IMR-90 (cell line): ENCODE data around the gene TRAPPC14. TPM values are rescaled to one million over a fixed set of nuclear protein-coding genes. Genes with fewer than 3 reads are reported as not detected.

Source experiments
- ATAC-seq: fragments of 200-7000 bp; cut with Tn5 transposase; 2 replicates; pipeline ENCODE4 v1.9.1; 2020; ENCODE audit warnings: low read depth, mild to moderate bottlenecking, moderate library complexity
- BruUV-seq: library from RNA; stranded (reverse); fragments of 400-500 nt; replicated peaks from 2 replicates; lab custom pipeline; 2021; lab: Mats Ljungman, UMichigan
- CTCF ChIA-PET: fragments of 300-600 bp; formaldehyde crosslinking; extraction: SDS; loops from one replicate; lab custom pipeline; 2021; ENCODE audit warnings: antibody characterized with exemption; lab: Yijun Ruan, JAX
- POLR2A ChIA-PET: fragments of 300-600 bp; sonication (Branson Sonifier 250); formaldehyde crosslinking; loops from one replicate; lab custom pipeline; 2022; ENCODE audit warnings: antibody characterized with exemption; ENCODE audit not compliant: unreplicated experiment; lab: Charles Lee
- DNase-seq: peaks from one replicate; pipeline ENCODE4 v3.0.0; 2013
- H2AFZ ChIP-seq: replicated peaks from 2 replicates; pipeline ENCODE3; 2013; ENCODE audit warnings: low read length, mild to moderate bottlenecking; ENCODE audit not compliant: poor library complexity
- H2AK5ac ChIP-seq: 2 replicates; pipeline ENCODE4 v1.6.1; 2013; ENCODE audit warnings: low read depth, low read length, inconsistent platforms
- H2AK9ac ChIP-seq: replicated peaks from 2 replicates; pipeline ENCODE3; 2013; ENCODE audit warnings: mild to moderate bottlenecking, low read depth, low read length, moderate library complexity; ENCODE audit not compliant: poor library complexity
- H2BK120ac ChIP-seq: 2 replicates; pipeline ENCODE4 v1.6.1; 2013; ENCODE audit warnings: low read depth, low read length, inconsistent platforms
- H2BK15ac ChIP-seq: 3 replicates; pipeline ENCODE4 v1.6.1; 2013; ENCODE audit warnings: low read depth, low read length, inconsistent platforms
- H2BK20ac ChIP-seq: 2 replicates; pipeline ENCODE4 v1.6.1; 2013; ENCODE audit warnings: low read depth, mild to moderate bottlenecking, inconsistent platforms, low read length, moderate library complexity
- H2BK5ac ChIP-seq: 2 replicates; pipeline ENCODE4 v1.6.1; 2013; ENCODE audit warnings: mild to moderate bottlenecking, low read depth, low read length, inconsistent platforms; ENCODE audit not compliant: poor library complexity, severe bottlenecking
- H3K14ac ChIP-seq: replicated peaks from 2 replicates; pipeline ENCODE4 v1.6.1; 2013; ENCODE audit warnings: low read depth, low read length, inconsistent platforms
- H3K18ac ChIP-seq: 2 replicates; pipeline ENCODE4 v1.6.1; 2013; ENCODE audit warnings: low read depth, low read length, control low read depth
- H3K23ac ChIP-seq: 2 replicates; pipeline ENCODE4 v1.6.1; 2013; ENCODE audit warnings: low read depth, low read length, inconsistent platforms
- H3K27ac ChIP-seq: 2 replicates; pipeline ENCODE4 v1.5.1; 2013; ENCODE audit warnings: mild to moderate bottlenecking, control low read depth, low read length; ENCODE audit not compliant: insufficient read depth
- H3K27me3 ChIP-seq: 2 replicates; pipeline ENCODE4 v1.6.1; 2013; ENCODE audit warnings: low read length; ENCODE audit not compliant: control insufficient read depth, insufficient read depth
- H3K36me3 ChIP-seq: 2 replicates; pipeline ENCODE4 v1.6.1; 2013; ENCODE audit warnings: low read length, mixed read lengths; ENCODE audit not compliant: control insufficient read depth, insufficient read depth
- H3K4ac ChIP-seq: 2 replicates; pipeline ENCODE4 v1.6.1; 2013; ENCODE audit warnings: low read depth, low read length, inconsistent platforms
- H3K4me1 ChIP-seq: 2 replicates; pipeline ENCODE4 v1.6.1; 2013; ENCODE audit warnings: low read length, mixed read lengths; ENCODE audit not compliant: control insufficient read depth, insufficient read depth
- H3K4me2 ChIP-seq: 2 replicates; pipeline ENCODE4 v1.6.1; 2013; ENCODE audit warnings: low read depth, mild to moderate bottlenecking, control low read depth, low read length, moderate library complexity
- H3K4me3 ChIP-seq: 2 replicates; pipeline ENCODE4 v1.5.1; 2013; ENCODE audit warnings: low read depth, mild to moderate bottlenecking, control low read depth, low read length, moderate library complexity; ENCODE audit not compliant: insufficient read depth
- H3K56ac ChIP-seq: 2 replicates; pipeline ENCODE4 v1.6.1; 2013; ENCODE audit warnings: low read length, inconsistent platforms; ENCODE audit not compliant: insufficient read depth; ENCODE audit errors: extremely low read depth
- H3K79me1 ChIP-seq, 2 experiments: 2 replicates each; pipeline ENCODE4 v1.6.1; 2013; ENCODE audit warnings: low read length in 2 of 2, inconsistent platforms in 1 of 2, low read depth in 1 of 2
- H3K9ac ChIP-seq: 2 replicates; pipeline ENCODE4 v1.6.1; 2013; ENCODE audit warnings: low read depth, low read length, control low read depth
- H3K9me1 ChIP-seq: 2 replicates; pipeline ENCODE4 v1.6.1; 2013; ENCODE audit warnings: low read length, inconsistent platforms; ENCODE audit not compliant: insufficient read depth
- H3K9me3 ChIP-seq: 2 replicates; pipeline ENCODE4 v1.6.1; 2013; ENCODE audit warnings: low read length; ENCODE audit not compliant: control insufficient read depth, insufficient read depth
- H4K20me1 ChIP-seq: 2 replicates; pipeline ENCODE4 v1.6.1; 2013; ENCODE audit warnings: low read length, inconsistent platforms; ENCODE audit not compliant: insufficient read depth
- H4K5ac ChIP-seq: 2 replicates; pipeline ENCODE4 v1.6.1; 2013; ENCODE audit warnings: mild to moderate bottlenecking, low read depth, low read length, control low read depth
- H4K8ac ChIP-seq, 2 experiments: 2 replicates each; pipeline ENCODE4 v1.6.1; 2013; ENCODE audit warnings: low read depth in 2 of 2, low read length in 2 of 2, control low read depth in 1 of 2, inconsistent platforms in 1 of 2
- H4K91ac ChIP-seq: 2 replicates; pipeline ENCODE4 v1.6.1; 2013; ENCODE audit warnings: low read depth, low read length, inconsistent platforms; ENCODE audit not compliant: insufficient read depth
- BHLHE40 ChIP-seq: fragments of 150-350 bp; IDR thresholded peaks from 2 replicates; pipeline ENCODE4 v1.6.1; 2016; ENCODE audit warnings: mild to moderate bottlenecking, low read depth, low read length
- CEBPB ChIP-seq: IDR thresholded peaks from 2 replicates; pipeline ENCODE4 v1.6.1; 2012; ENCODE audit warnings: low read depth, low read length, improper control_type of control experiment
- CTCF ChIP-seq: conservative IDR thresholded peaks from 2 replicates; pipeline ENCODE4 v1.5.1; 2012; ENCODE audit warnings: mild to moderate bottlenecking, low read depth, low read length, improper control_type of control experiment
- ELK1 ChIP-seq: fragments of 150-350 bp; IDR thresholded peaks from 2 replicates; pipeline ENCODE4 v1.6.1; 2016; ENCODE audit warnings: low read depth, mild to moderate bottlenecking, low read length, moderate library complexity, borderline replicate concordance
- FOS ChIP-seq: fragments of 150-350 bp; IDR thresholded peaks from 2 replicates; pipeline ENCODE4 v1.6.1; 2016; ENCODE audit warnings: low read depth, low read length
- MAFK ChIP-seq: IDR thresholded peaks from 2 replicates; pipeline ENCODE4 v1.6.1; 2012; ENCODE audit warnings: low read depth, low read length, improper control_type of control experiment
- MAZ ChIP-seq: IDR thresholded peaks from 2 replicates; pipeline ENCODE4 v1.6.1; 2012; ENCODE audit warnings: low read depth, mild to moderate bottlenecking, low read length, improper control_type of control experiment, moderate library complexity, borderline replicate concordance
- MXI1 ChIP-seq: IDR thresholded peaks from 2 replicates; pipeline ENCODE4 v1.6.1; 2012; ENCODE audit warnings: low read depth, mild to moderate bottlenecking, low read length, moderate library complexity, borderline replicate concordance
- NFE2L2 ChIP-seq: fragments of 150-350 bp; IDR thresholded peaks from 2 replicates; pipeline ENCODE4 v1.6.1; 2016; ENCODE audit warnings: low read depth, mild to moderate bottlenecking, low read length
- POLR2A ChIP-seq: IDR thresholded peaks from 2 replicates; pipeline ENCODE4 v1.6.1; 2012; ENCODE audit warnings: mild to moderate bottlenecking, low read depth, low read length
- RAD21 ChIP-seq: IDR thresholded peaks from 2 replicates; pipeline ENCODE4 v1.6.1; 2012; ENCODE audit warnings: low read length, improper control_type of control experiment
- RCOR1 ChIP-seq: IDR thresholded peaks from 2 replicates; pipeline ENCODE4 v1.6.1; 2012; ENCODE audit warnings: mild to moderate bottlenecking, low read length, improper control_type of control experiment; ENCODE audit not compliant: insufficient replicate concordance
- RFX5 ChIP-seq: IDR thresholded peaks from 2 replicates; pipeline ENCODE4 v1.8.0; 2012; ENCODE audit warnings: low read depth, mild to moderate bottlenecking, low read length, moderate library complexity
- WGBS, 2 experiments: methylation state at CpG; one replicate each; pipeline versions ENCODE4 v1.1.5 to v1.1.7; 2013; ENCODE audit warnings: missing lambda C conversion rate in 2 of 2; ENCODE audit not compliant: insufficient read length in 1 of 2; ENCODE audit errors: extremely low coverage in 2 of 2; 5-methylcytosine and 5-hydroxymethylcytosine counted together
- dilution Hi-C: fragments of 300-500 bp; cut with HindIII; formaldehyde crosslinking; loops from one replicate; pipeline ENCODE4 v1.14.3; 2018; ENCODE audit warnings: low sequenced_read_pairs; ENCODE audit not compliant: unreplicated experiment
- in situ Hi-C: fragments of 300-500 bp; cut with MboI; formaldehyde crosslinking; loops from 3 replicates; pipeline ENCODE4 v1.14.3; 2019; ENCODE audit warnings: low sequenced_read_pairs, inconsistent platforms, mixed read lengths
- intact Hi-C: fragments of 100-400 bp; cut with micrococcal nuclease; formaldehyde crosslinking; loops from 2 replicates; pipeline ENCODE4 v1.10.0; 2022
- polyA plus RNA-seq, 3 experiments: library from polyadenylated mRNA; depleted of rRNA; stranded (reverse); fragments of >200 nt; gene quantifications; 2 replicates each; pipeline ENCODE4 v1.2.3, GENCODE V29; 2012; ENCODE audit warnings: low replicate concordance in 1 of 3
- total RNA-seq: library from RNA; depleted of rRNA; stranded (reverse); fragments of >200 nt; gene quantifications from 2 replicates; pipeline ENCODE4 v1.2.3, GENCODE V29; 2012

The TRAPPC14 gene
- total and polyA plus RNA-seq, 2 of the 4 experiments (the other 2 are of a cell fraction), result 4.5 to 15.9 TPM

- H3K14ac ChIP-seq, result no peak overlapping the region
- no peak overlapping the region for H2BK15ac ChIP-seq
- no peak for TF ChIP-seq MXI1
- TF ChIP-seq RAD21, result no peak
- no peak for TF ChIP-seq MAZ
- no peak for TF ChIP-seq RFX5
- no peak for TF ChIP-seq CTCF
- no peak for TF ChIP-seq BHLHE40
- no peak for TF ChIP-seq FOS
- TF ChIP-seq MAFK, result no peak
- TF ChIP-seq ELK1, result no peak
- no peak for TF ChIP-seq NFE2L2
- TF ChIP-seq CEBPB, result no peak
- TF ChIP-seq RCOR1, result no peak
- no peak for TF ChIP-seq POLR2A
- no peak overlapping the region for H2BK120ac ChIP-seq
- no peaks in the 10 kb centered on the region for H3K27me3 ChIP-seq
- H3K56ac ChIP-seq, result no peak overlapping the region
- WGBS, 2 experiments, result 92% methylated on average over 8 of the region's 14 CpGs; no CpG with 5 or more reads in 1 of the 2 experiments
- no peak overlapping the region for H4K5ac ChIP-seq
- ATAC-seq, result no peak
- H3K4me3 ChIP-seq, result no peak overlapping the region
- H3K4me1 ChIP-seq, result peaks cover 5% of the 10 kb centered on the region
- H3K18ac ChIP-seq, result no peak overlapping the region
- H3K9me1 ChIP-seq, result 0 out of 2 replicates have a peak, but pooled peaks cover under 1% of the 10 kb centered on the region
- DNase-seq, result no peak
- H2AFZ ChIP-seq, result no peak overlapping the region
- H3K27ac ChIP-seq, result no peak overlapping the region
- no peaks in the 10 kb centered on the region for H3K9me3 ChIP-seq
- H3K4me2 ChIP-seq, result no peak overlapping the region
- in situ Hi-C loops, result no loop called here
- POLR2A ChIA-PET, result no interaction called here
- CTCF ChIA-PET, result no interaction called here
- peaks cover 13% of the 10 kb centered on the region for H3K36me3 ChIP-seq
- dilution Hi-C loops, result no loop called here
- H2AK9ac ChIP-seq, result peak overlapping the region; percentile 56
- no peak overlapping the region for H2AK5ac ChIP-seq
- no peak overlapping the region for H3K9ac ChIP-seq
- no peaks in the 10 kb centered on the region for H4K20me1 ChIP-seq
- no peak overlapping the region; the same call in 1 of the 2 replicates for H3K23ac ChIP-seq
- no peak overlapping the region for H4K91ac ChIP-seq
- H2BK5ac ChIP-seq, result no peak overlapping the region
- no TSS peak for BruUV-seq
- peaks cover 16 to 22% of the 10 kb centered on the region in 2 experiments for H3K79me1 ChIP-seq
- H4K8ac ChIP-seq, result no peak overlapping the region
- no peak overlapping the region for H3K4ac ChIP-seq
- intact Hi-C loops, result no loop called here
- H2BK20ac ChIP-seq, result no peak overlapping the region
These were observed 16.9 kb upstream of the TRAPPC14 start for GRCh38 chr7:100175296-100175935.
